Lower lobe of right lung (tissue), 2 donors: ENCODE measurements around the gene MGST3. TPM values are rescaled to one million over a fixed set of nuclear protein-coding genes. Genes with fewer than 3 reads are reported as not detected.
"Not testable (repeated sequence)": the region's sequence is repeated elsewhere in the genome, so short reads cannot be mapped to it uniquely, and the experiment has no call there.

Experiments used
- ATAC-seq, 2 donors: fragments of 200-7000 bp; cut with Tn5 transposase; one replicate each; pipeline ENCODE4 v1.9.1; 2020 to 2022; ENCODE audit warnings: mild to moderate bottlenecking in 2 of 2, moderate library complexity in 2 of 2
- DNase-seq: peaks from one replicate; pipeline ENCODE4 v3.0.0-alpha.2; 2020
- H3K27ac ChIP-seq: fragments of 200-600 bp; one replicate; pipeline ENCODE4 v1.8.0; 2022
- H3K27me3 ChIP-seq: fragments of 200-600 bp; one replicate; pipeline ENCODE4 v1.8.0; 2022; ENCODE audit warnings: low read depth
- H3K36me3 ChIP-seq: fragments of 200-600 bp; one replicate; pipeline ENCODE4 v1.8.0; 2022; ENCODE audit warnings: mild to moderate bottlenecking
- H3K4me1 ChIP-seq: fragments of 200-600 bp; one replicate; pipeline ENCODE4 v1.8.0; 2022
- H3K4me3 ChIP-seq: fragments of 200-600 bp; one replicate; pipeline ENCODE4 v1.8.0; 2022; ENCODE audit warnings: mild to moderate bottlenecking
- H3K9me3 ChIP-seq: fragments of 200-600 bp; one replicate; pipeline ENCODE4 v1.8.0; 2022
- CTCF ChIP-seq: fragments of 200-600 bp; IDR thresholded peaks from one replicate; pipeline ENCODE4 v1.8.0; 2022; ENCODE audit warnings: antibody characterized with exemption, mild to moderate bottlenecking
- intact Hi-C: fragments of 100-400 bp; cut with DNase I; formaldehyde crosslinking; loops from one replicate; pipeline ENCODE4 v1.11.0; 2022
- total RNA-seq: library from RNA; stranded (reverse); fragmentation: NEBNext Ultra II Directional; extraction: Animal tissue kit (Norgen Biotek cat#: 25700); gene quantifications from one replicate; pipeline ENCODE4 v1.2.1, GENCODE V29; 2021
- donor health status: DM: no; HTN: yes; CAD: no; lungs with severe emphysema.

The MGST3 gene
- total RNA-seq, 1 donor from 2014 or later, result 216 TPM

DNA sequence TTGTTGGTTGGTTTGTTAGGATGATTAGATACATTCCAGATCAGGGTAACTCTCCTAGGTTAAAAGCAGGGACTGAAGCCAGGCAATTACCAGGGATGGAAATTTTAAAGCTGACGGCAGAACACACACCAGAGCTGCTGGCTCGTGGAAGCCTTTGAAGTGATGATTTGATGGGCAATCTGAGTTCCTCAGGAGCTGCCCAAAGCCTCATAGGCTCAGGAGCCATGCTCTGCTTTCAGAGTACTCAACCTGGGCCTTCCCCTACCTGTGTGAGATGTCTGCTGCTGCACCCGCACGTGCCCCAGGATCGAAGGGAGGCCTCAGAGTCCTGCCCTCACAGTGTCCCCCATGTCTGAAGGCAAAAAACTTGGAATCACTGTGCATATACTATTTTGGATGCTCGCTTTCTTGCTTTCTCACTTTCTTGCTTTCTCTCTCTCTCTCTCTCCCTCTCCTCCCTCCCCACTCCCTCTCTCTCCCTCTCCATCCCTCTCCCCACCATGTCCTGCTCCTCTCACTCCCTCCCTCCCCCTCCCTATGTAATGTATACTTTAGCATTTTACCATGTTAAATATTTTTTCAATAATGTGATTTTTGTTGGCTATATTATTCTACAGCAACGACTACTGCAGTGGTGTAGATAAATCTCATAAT is 18.0 kb downstream of the MGST3 start:
- no peak overlapping the region for H3K4me3 ChIP-seq
- no peak for ATAC-seq
- H3K27ac ChIP-seq, result no peak overlapping the region
- peaks cover 19% of the 10 kb centered on the region for H3K4me1 ChIP-seq
- peaks cover 52% of the 10 kb centered on the region for H3K36me3 ChIP-seq
- H3K27me3 ChIP-seq, result no peaks in the 10 kb centered on the region
- H3K9me3 ChIP-seq, result no peaks in the 10 kb centered on the region
- no peak for TF ChIP-seq CTCF
- DNase-seq, result no peak
- intact Hi-C loops, result no loop called here

GRCh38 chr1:165650981-165651625 is 20.1 kb downstream of the MGST3 start:
- intact Hi-C loops, result no loop called here
- no peak overlapping the region for H3K27ac ChIP-seq
- no peak for DNase-seq
- H3K4me3 ChIP-seq, result no peak overlapping the region
- no peak for TF ChIP-seq CTCF
- ATAC-seq, result no peak
- H3K9me3 ChIP-seq, result no peaks in the 10 kb centered on the region
- peaks cover 73% of the 10 kb centered on the region for H3K36me3 ChIP-seq
- H3K4me1 ChIP-seq, result peaks cover 10% of the 10 kb centered on the region
- no peaks in the 10 kb centered on the region for H3K27me3 ChIP-seq

GRCh38 chr1:165658766-165659580 is 27.9 kb downstream of the MGST3 start:
- DNase-seq, H3K27ac ChIP-seq, H3K4me1 ChIP-seq, H3K9me3 ChIP-seq, H3K27me3 ChIP-seq, H3K4me3 ChIP-seq, intact Hi-C loops: not testable (repeated sequence)
- ATAC-seq, result peak; percentile 19 to 42
- H3K36me3 ChIP-seq, result peaks cover 95% of the 10 kb centered on the region

DNA sequence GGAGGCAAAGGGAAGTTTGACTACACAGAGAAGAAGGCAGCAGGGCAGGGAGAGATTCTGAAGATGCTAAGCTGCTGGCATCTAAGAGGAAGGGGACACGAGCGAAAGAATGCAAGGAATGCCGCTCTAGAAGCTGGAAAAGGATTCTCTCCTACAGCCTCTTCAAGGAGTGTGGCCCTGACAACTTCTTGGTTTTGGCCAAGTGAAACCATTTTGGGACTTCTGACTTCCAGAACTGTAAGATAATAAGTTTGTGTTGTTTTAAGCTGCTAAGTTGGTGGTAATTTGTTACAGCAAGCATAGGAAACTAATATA is 28.5 kb downstream of the MGST3 start:
- no peak overlapping the region for H3K27ac ChIP-seq
- no peaks in the 10 kb centered on the region for H3K4me1 ChIP-seq
- intact Hi-C loops, result no loop called here
- no peak overlapping the region for H3K4me3 ChIP-seq
- no peak for TF ChIP-seq CTCF
- peaks cover 95% of the 10 kb centered on the region for H3K36me3 ChIP-seq
- H3K9me3 ChIP-seq, result no peaks in the 10 kb centered on the region
- DNase-seq (no peak), ATAC-seq (no peak)
- no peaks in the 10 kb centered on the region for H3K27me3 ChIP-seq

GRCh38 chr1:165661703-165662102 is 30.7 kb downstream of the MGST3 start:
- ATAC-seq, result no peak
- intact Hi-C loops, result no loop called here
- DNase-seq, result no peak
- Histone ChIP-seq H3K27ac (no peak overlapping the region), H3K36me3 (peaks cover 86% of the 10 kb centered on the region), H3K4me3 (no peak overlapping the region), H3K4me1 (peaks cover 8% of the 10 kb centered on the region), H3K9me3 (no peaks in the 10 kb centered on the region), H3K27me3 (no peaks in the 10 kb centered on the region)
- TF ChIP-seq CTCF, result no peak

DNA sequence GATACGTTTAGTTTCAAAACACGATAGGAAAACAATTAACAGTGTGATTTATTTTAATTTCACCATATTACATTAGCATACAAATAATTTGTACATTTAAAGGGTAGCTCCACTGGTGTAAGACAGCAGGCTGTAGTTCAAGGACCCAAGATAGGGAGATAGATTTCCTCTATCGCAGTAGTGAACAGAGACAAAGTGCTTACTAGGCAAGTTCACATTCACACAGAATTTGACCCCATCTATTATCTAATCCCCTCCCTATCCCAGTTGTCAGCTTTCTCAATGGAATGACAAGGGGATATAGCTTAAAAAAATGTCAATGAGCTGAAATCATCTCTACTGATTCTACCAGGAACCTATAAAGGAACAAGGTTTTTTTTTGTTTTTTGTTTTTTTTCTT is 31.2 kb downstream of the MGST3 start:
- Histone ChIP-seq H3K27me3 (no peaks in the 10 kb centered on the region), H3K4me3 (no peak overlapping the region), H3K27ac (no peak overlapping the region), H3K36me3 (peaks cover 86% of the 10 kb centered on the region), H3K9me3 (no peaks in the 10 kb centered on the region), H3K4me1 (peaks cover 12% of the 10 kb centered on the region)
- intact Hi-C loops, result no loop called here
- TF ChIP-seq CTCF, result no peak
- DNase-seq (no peak), ATAC-seq (no peak)
